Lower lobe of right lung (tissue), 2 donors: ENCODE results near the gene ACOT7. TPM values are rescaled to one million over a fixed set of nuclear protein-coding genes. Genes with fewer than 3 reads are reported as not detected.

Experiments
- ATAC-seq, 2 donors: fragments of 200-7000 bp; cut with Tn5 transposase; one replicate each; pipeline ENCODE4 v1.9.1; 2020 to 2022; ENCODE audit warnings: mild to moderate bottlenecking in 2 of 2, moderate library complexity in 2 of 2
- DNase-seq: peaks from one replicate; pipeline ENCODE4 v3.0.0-alpha.2; 2020
- H3K27ac ChIP-seq: fragments of 200-600 bp; one replicate; pipeline ENCODE4 v1.8.0; 2022
- H3K27me3 ChIP-seq: fragments of 200-600 bp; one replicate; pipeline ENCODE4 v1.8.0; 2022; ENCODE audit warnings: low read depth
- H3K36me3 ChIP-seq: fragments of 200-600 bp; one replicate; pipeline ENCODE4 v1.8.0; 2022; ENCODE audit warnings: mild to moderate bottlenecking
- H3K4me1 ChIP-seq: fragments of 200-600 bp; one replicate; pipeline ENCODE4 v1.8.0; 2022
- H3K4me3 ChIP-seq: fragments of 200-600 bp; one replicate; pipeline ENCODE4 v1.8.0; 2022; ENCODE audit warnings: mild to moderate bottlenecking
- H3K9me3 ChIP-seq: fragments of 200-600 bp; one replicate; pipeline ENCODE4 v1.8.0; 2022
- CTCF ChIP-seq: fragments of 200-600 bp; IDR thresholded peaks from one replicate; pipeline ENCODE4 v1.8.0; 2022; ENCODE audit warnings: antibody characterized with exemption, mild to moderate bottlenecking
- intact Hi-C: fragments of 100-400 bp; cut with DNase I; formaldehyde crosslinking; loops from one replicate; pipeline ENCODE4 v1.11.0; 2022
- total RNA-seq: library from RNA; stranded (reverse); fragmentation: NEBNext Ultra II Directional; extraction: Animal tissue kit (Norgen Biotek cat#: 25700); gene quantifications from one replicate; pipeline ENCODE4 v1.2.1, GENCODE V29; 2021
- donor health status: DM: no; HTN: yes; CAD: no; lungs with severe emphysema.

ACOT7 gene
- total RNA-seq, 1 donor from 2014 or later: 28.5 TPM

- DNase-seq (no peak), ATAC-seq (no peak)
- H3K9me3 ChIP-seq: no peaks in the 10 kb centered on the region
- no peaks in the 10 kb centered on the region for H3K27me3 ChIP-seq
- H3K36me3 ChIP-seq: peaks cover 88% of the 10 kb centered on the region
- no peak for TF ChIP-seq CTCF
- no peak overlapping the region for H3K4me3 ChIP-seq
- H3K27ac ChIP-seq: no peak overlapping the region
- intact Hi-C loops: no loop called here
- H3K4me1 ChIP-seq: peaks cover 7% of the 10 kb centered on the region
Observed at GRCh38 chr1:6225651-6226050, 167.9 kb downstream of the ACOT7 start.

- Histone ChIP-seq H3K9me3 (no peaks in the 10 kb centered on the region), H3K4me1 (peaks cover 7% of the 10 kb centered on the region), H3K27ac (no peak overlapping the region), H3K27me3 (no peaks in the 10 kb centered on the region), H3K4me3 (no peak overlapping the region), H3K36me3 (peaks cover 79% of the 10 kb centered on the region)
- ATAC-seq (no peak), DNase-seq (no peak)
- intact Hi-C loops: no loop called here
- no peak for TF ChIP-seq CTCF
Observed at GRCh38 chr1:6224718-6225117, 168.8 kb downstream of the ACOT7 start.

GRCh38 chr1:6223617-6224016 is 169.9 kb downstream of the ACOT7 start:
- intact Hi-C loops: no loop called here
- peaks cover 7% of the 10 kb centered on the region for H3K4me1 ChIP-seq
- DNase-seq (no peak), ATAC-seq (no peak)
- H3K27ac ChIP-seq: no peak overlapping the region
- no peak overlapping the region for H3K4me3 ChIP-seq
- H3K9me3 ChIP-seq: no peaks in the 10 kb centered on the region
- H3K36me3 ChIP-seq: peaks cover 70% of the 10 kb centered on the region
- no peaks in the 10 kb centered on the region for H3K27me3 ChIP-seq
- TF ChIP-seq CTCF: no peak

- Histone ChIP-seq H3K27ac (no peak overlapping the region), H3K9me3 (no peaks in the 10 kb centered on the region), H3K4me1 (peaks cover 7% of the 10 kb centered on the region), H3K36me3 (peaks cover 60% of the 10 kb centered on the region), H3K27me3 (no peaks in the 10 kb centered on the region), H3K4me3 (no peak overlapping the region)
- intact Hi-C loops: no loop called here
- TF ChIP-seq CTCF: no peak
- peak in 1 of 2 donors; percentile 6 for ATAC-seq
- no peak for DNase-seq
Observed at GRCh38 chr1:6222636-6223035, 170.9 kb downstream of the ACOT7 start.

GRCh38 chr1:6221210-6221784 is 172.3 kb downstream of the ACOT7 start:
- Histone ChIP-seq H3K4me3 (no peak overlapping the region), H3K27me3 (no peaks in the 10 kb centered on the region), H3K9me3 (no peaks in the 10 kb centered on the region), H3K36me3 (peaks cover 46% of the 10 kb centered on the region), H3K4me1 (peaks cover 7% of the 10 kb centered on the region), H3K27ac (no peak overlapping the region)
- intact Hi-C loops: no loop called here
- DNase-seq (no peak), ATAC-seq (no peak)
- no peak for TF ChIP-seq CTCF
